ENCODE data around the gene ADCY2.

DNA sequence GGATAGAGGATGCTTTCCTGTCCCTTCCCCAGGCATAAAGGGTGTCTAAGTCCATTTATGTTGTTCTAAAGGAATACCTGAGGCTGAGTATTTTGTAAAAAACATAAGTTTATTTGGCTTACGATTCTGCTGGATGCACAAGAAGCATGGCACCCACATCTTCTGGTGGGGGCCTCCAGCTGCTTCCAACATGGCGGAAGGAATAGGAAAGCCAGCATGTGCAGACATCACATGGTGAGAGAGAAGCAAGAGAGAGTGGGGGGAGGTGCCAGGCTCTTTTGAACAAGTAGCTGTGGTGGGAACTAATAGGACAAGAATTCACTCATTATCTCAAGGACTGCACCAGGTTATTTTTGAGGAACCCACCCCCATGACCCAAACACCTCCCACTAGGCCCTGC is 77.2 kb downstream of the ADCY2 start:
- TF ChIP-seq, protein P1, sequence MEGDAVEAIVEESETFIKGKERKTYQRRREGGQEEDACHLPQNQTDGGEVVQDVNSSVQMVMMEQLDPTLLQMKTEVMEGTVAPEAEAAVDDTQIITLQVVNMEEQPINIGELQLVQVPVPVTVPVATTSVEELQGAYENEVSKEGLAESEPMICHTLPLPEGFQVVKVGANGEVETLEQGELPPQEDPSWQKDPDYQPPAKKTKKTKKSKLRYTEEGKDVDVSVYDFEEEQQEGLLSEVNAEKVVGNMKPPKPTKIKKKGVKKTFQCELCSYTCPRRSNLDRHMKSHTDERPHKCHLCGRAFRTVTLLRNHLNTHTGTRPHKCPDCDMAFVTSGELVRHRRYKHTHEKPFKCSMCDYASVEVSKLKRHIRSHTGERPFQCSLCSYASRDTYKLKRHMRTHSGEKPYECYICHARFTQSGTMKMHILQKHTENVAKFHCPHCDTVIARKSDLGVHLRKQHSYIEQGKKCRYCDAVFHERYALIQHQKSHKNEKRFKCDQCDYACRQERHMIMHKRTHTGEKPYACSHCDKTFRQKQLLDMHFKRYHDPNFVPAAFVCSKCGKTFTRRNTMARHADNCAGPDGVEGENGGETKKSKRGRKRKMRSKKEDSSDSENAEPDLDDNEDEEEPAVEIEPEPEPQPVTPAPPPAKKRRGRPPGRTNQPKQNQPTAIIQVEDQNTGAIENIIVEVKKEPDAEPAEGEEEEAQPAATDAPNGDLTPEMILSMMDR (IDR thresholded peaks at IDR 0.05), result no peak
- TF ChIP-seq POLR2A (IDR thresholded peaks at IDR 0.05), result no peak
- TF ChIP-seq EP300 (IDR thresholded peaks at IDR 0.05), result no peak
- no peak for TF ChIP-seq POLR2AphosphoS5 (IDR thresholded peaks at IDR 0.05)

Data from stomach (tissue), 4 donors.